Amniotic stem cell (primary cell): Measurements from ENCODE around the gene CYP8B1.

Experiments
- DNase-seq: peaks from one replicate; lab custom pipeline; 2025; lab: John Stamatoyannopoulos, UW

The CYP8B1 gene

GRCh38 chr3:42823351-42823750, 52.3 kb downstream of the CYP8B1 start:
- no peak for DNase-seq

GRCh38 chr3:42822828-42823227, 52.9 kb downstream of the CYP8B1 start:
- DNase-seq = no peak
